BE2C (cell line): ENCODE data around the gene POLD4.

ENCODE experiments used
- DNase-seq: peaks from one replicate; pipeline ENCODE4 v3.0.0-alpha.2; 2020
- H3K27me3 ChIP-seq: fragments of 250-450 bp; sonication (Bioruptor Pico); 2 replicates; pipeline ENCODE4 v1.5.1; 2020; ENCODE audit warnings: mild to moderate bottlenecking
- H3K36me3 ChIP-seq: fragments of 250-450 bp; sonication (Bioruptor Pico); 2 replicates; pipeline ENCODE4 v1.5.1; 2020; ENCODE audit warnings: mild to moderate bottlenecking
- H3K4me1 ChIP-seq: fragments of 250-450 bp; sonication (Bioruptor Pico); 2 replicates; pipeline ENCODE4 v1.5.1; 2020
- H3K4me3 ChIP-seq: 2 replicates; pipeline ENCODE4 v1.5.1; 2011; ENCODE audit warnings: low read depth, low read length
- H3K9me3 ChIP-seq: fragments of 250-450 bp; sonication (Bioruptor Pico); 2 replicates; pipeline ENCODE4 v1.5.1; 2020
- CTCF ChIP-seq: IDR thresholded peaks from 2 replicates; pipeline ENCODE4 v1.5.1; 2012; ENCODE audit warnings: mild to moderate bottlenecking, low read depth, low read length

POLD4 gene

GRCh38 chr11:67315325-67315909 is 37.9 kb downstream of the POLD4 start:
- peaks cover 2% of the 10 kb centered on the region; the same call in 1 of the 2 replicates for H3K4me1 ChIP-seq
- no peak for TF ChIP-seq CTCF
- no peak for DNase-seq

GRCh38 chr11:67314218-67314617 is 39.1 kb downstream of the POLD4 start:
- Histone ChIP-seq H3K4me3 (no peak overlapping the region), H3K27me3 (no peaks in the 10 kb centered on the region), H3K9me3 (no peaks in the 10 kb centered on the region), H3K4me1 (peaks cover 2% of the 10 kb centered on the region; the same call in 1 of the 2 replicates), H3K36me3 (no peaks in the 10 kb centered on the region)
- TF ChIP-seq CTCF, result no peak
- no peak for DNase-seq

More at GRCh38 chr11:67315325-67315909, 37.9 kb downstream of the POLD4 start:
- Histone ChIP-seq H3K27me3 (no peaks in the 10 kb centered on the region), H3K4me3 (no peak overlapping the region), H3K36me3 (no peaks in the 10 kb centered on the region), H3K9me3 (no peaks in the 10 kb centered on the region)

GRCh38 chr11:67313125-67313890 is 40.0 kb downstream of the POLD4 start:
- no peak overlapping the region for H3K4me3 ChIP-seq
- no peaks in the 10 kb centered on the region for H3K9me3 ChIP-seq
- no peaks in the 10 kb centered on the region for H3K27me3 ChIP-seq
- H3K4me1 ChIP-seq, result peaks cover 2% of the 10 kb centered on the region; the same call in 1 of the 2 replicates
- no peaks in the 10 kb centered on the region for H3K36me3 ChIP-seq
- no peak for TF ChIP-seq CTCF
- DNase-seq, result no peak

GRCh38 chr11:67312187-67313021 is 40.9 kb downstream of the POLD4 start:
- H3K36me3 ChIP-seq, result no peaks in the 10 kb centered on the region
- H3K9me3 ChIP-seq, result no peaks in the 10 kb centered on the region
- TF ChIP-seq CTCF, result no peak
- H3K4me1 ChIP-seq, result peaks cover 2% of the 10 kb centered on the region; the same call in 1 of the 2 replicates
- H3K4me3 ChIP-seq, result no peak overlapping the region
- DNase-seq, result no peak
- no peaks in the 10 kb centered on the region for H3K27me3 ChIP-seq

- H3K27me3 ChIP-seq, result no peaks in the 10 kb centered on the region
- DNase-seq, result no peak
- TF ChIP-seq CTCF, result no peak
- H3K36me3 ChIP-seq, result no peaks in the 10 kb centered on the region
- H3K4me3 ChIP-seq, result no peak overlapping the region
- H3K4me1 ChIP-seq, result peaks cover 2% of the 10 kb centered on the region; the same call in 1 of the 2 replicates
- no peaks in the 10 kb centered on the region for H3K9me3 ChIP-seq
Measured at GRCh38 chr11:67311556-67312082, 41.7 kb downstream of the POLD4 start.
